ENCODE data around the gene DNAJC15.
A peak's percentile ranks its signal among the peaks of the same experiment; 100 is the strongest.

The DNAJC15 gene

DNA sequence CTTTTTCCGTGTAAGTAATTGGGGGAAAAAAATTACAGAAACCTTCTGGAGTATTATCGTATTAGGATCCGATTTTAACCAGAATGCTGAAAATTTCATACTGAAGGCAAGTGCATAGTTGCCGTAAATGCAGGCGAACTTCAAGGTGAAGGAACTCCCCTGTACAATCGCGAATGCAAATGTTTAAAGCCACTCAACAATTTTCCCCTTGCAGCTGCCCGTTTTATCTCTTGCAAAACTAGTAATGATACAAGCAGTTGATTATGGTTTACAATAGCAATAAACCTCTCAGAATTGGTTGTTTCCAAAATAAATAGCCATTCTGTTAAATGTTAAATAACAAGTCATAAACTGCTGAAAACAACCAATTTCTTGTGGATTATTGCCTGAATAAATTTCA is 105.7 kb downstream of the DNAJC15 start:
- DNase-seq, result no peak

DNA sequence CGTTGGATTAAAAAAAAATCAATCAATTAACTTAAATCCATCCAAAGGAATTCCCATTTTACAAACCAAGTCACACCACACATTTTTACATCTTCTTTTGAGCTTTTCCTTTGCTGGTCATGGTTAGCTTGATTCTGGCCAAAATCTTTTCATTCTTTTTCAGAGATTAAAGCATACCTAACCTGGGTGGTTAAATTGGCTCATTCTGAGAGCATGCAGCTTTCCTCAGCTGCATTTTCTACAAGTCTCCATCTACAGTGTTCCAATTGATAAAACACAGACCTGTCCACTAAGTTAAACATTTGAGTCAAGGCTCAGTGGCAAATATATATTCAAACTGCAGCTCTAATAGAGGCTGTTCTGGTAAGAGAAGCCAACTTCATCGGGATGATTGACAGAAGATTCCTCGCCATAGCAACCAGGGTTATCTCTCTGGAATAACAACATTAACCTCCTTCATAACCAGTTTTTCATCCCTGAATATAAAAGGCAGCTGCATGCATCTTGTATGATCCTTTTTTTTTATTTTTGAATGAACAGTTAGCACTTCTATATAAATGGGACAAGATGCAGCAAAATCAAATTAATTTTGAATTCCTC is 106.2 kb downstream of the DNAJC15 start:
- DNase-seq, result no peak

DNA sequence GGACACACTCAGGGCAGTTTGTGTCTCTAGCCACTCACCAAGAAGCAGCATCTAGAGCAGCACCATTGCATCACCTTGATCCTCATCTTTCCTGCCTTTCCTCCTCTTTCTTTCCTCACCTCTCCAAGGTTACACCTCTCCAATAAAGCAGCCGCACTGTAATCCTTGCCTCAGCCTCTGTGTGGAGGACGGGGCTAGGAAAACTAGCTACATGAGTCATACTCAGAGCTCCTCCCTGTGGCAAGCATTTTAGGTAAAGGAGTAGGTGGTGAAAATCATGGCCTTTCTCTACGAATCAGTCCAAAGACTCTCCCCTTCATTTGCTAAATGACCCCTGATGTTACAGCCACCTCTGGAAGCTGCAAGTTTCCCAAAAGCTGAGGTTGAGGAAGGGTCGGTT is 108.9 kb downstream of the DNAJC15 start:
- no peak for DNase-seq

DNA sequence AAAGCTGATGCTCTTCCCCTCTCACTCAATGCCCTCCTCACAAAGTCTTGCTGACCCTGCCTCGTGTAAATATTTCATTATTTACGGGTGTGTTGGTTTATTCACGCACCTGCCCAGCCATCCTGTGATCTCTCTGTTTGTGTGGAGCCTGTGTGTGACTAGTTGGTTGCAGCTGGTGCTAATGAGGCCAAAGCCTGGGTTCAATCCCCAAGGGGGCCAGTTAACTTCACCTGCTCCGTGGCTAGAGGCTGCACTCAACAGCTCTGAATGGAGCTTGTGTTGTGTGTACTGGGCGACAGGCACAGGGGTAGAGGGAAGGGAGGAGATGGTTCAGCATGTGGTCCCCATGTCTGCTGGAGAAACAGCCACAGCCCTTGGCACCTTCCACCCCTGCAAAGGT is 109.5 kb downstream of the DNAJC15 start:
- no peak for DNase-seq

DNA sequence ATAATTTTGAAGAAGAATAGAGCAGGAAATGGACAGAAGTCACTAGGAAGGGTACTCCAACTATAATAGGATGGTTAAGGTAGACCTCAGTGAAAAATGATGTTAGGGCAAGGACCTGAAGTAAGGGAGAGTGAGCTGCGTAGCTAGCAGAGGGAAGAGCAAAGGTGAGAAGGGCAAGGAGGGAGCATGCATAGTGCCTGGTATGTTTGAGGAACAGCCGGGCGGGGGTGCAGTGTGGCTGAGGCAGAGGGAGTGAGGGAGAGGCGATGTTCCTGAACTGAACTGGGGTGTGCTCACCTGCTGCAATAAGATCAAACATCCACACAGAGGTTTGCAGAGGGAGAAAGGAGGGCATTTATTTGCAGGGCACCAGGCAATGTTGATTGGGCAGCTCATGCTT is 110.4 kb downstream of the DNAJC15 start:
- DNase-seq, result no peak

DNA sequence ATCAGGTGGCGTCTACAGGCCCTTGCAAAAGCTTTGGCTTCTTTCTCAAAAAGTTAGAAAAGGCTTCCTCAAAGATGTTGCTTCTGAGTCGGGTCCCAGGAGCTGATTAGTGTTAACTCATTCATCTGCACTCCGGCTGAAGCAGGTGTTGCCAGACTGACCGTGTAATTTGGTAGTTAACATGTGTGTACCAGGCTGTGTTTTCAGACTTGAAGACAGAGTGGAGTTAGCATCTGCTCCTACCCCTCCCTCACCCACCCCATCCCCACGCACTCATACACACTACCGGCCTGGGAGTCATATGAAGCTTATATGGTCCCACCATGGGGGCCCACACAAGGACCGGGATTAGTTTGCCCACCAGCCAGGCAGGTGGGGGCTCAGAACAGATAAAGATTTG is 111.5 kb downstream of the DNAJC15 start:
- DNase-seq, result no peak

DNA sequence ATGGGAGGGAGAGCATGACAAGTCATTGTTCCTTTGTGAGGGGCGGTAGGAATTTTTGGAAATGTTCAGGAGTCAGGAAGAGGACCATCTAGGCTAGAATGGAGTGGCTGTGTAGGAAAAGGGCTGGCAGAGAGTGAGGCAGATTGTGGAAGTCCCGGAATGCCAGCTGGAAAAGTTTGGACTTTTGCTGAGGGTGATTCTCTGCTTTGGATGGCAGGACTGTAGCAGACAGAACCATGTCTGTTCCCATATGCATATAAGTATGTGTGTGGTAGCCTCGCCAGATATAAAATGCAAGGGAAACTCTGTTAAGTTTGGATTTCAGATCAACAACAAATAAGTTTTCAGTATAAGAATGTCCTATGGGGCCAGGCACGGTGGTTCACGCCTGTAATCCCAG is 112.1 kb downstream of the DNAJC15 start:
- no peak for DNase-seq

DNA sequence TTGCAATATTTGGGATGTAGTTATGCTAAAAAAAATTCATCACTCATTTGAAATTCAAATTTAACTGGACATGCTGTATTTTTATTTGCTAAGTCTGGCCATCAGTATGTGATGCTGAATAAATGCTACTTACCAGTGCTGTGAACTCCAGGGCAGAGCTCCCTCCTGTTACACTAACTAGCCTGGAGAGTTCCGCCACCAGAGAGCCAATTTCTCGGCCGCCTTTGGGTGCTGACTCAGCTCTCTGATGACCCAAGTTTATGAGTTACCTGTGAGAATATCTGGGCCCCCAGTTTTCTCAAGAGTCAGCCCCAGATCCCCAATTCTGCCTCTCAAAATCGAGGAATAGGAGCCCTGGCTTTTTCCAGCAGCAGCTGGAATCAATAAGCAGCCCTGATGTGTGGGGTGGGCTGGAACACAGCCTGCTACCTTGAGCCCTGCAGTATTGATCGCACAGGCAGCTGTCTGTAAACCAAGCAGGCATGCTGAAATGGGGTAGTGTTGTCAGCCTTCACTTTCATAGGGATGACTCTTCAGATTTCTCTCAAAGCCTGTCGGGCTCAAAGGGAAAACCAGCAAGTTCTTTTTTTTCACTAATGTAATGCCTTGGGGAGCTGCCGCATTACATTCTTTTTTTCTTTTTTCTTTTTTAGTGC is 113.7 kb downstream of the DNAJC15 start:
- DNase-seq, result no peak

DNA sequence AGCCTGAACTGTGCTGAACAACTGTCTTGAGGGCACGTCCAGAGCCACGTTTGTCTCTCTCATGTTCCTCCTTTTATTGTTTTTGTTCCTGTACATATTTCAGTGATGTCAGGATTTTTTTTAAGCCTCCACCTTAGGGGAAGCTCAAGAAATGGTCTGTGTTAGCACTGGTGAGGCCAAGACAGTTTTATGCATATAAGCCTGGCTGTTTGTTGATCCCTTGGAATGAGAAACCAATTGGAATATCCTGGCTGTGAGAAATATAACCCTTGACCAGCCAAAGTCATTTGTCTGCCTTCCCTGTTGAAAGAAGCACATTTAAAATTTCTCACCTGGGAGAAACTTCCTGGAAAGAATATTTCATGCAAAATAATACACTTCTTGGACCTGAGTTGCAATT is 115.8 kb downstream of the DNAJC15 start:
- no peak for DNase-seq

DNA sequence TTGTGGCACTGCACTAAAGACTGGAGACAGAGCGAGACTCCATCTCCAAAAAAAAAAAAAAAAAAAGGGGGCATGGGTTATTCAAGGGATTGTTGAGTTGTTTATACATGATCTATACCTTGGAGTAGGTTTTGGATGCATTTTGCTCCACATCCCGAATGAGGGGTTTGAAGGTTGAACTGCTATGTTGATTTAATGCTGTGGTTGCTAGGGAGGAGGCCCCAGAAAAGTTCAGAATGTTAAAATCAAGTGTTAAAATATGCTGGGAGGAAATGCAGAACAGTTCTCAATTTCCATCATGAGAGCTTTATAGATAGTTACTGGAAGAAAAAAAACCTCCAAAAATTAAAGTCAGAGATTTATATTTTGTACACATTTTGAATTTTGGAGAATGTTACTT is 116.5 kb downstream of the DNAJC15 start:
- no peak for DNase-seq

DNA sequence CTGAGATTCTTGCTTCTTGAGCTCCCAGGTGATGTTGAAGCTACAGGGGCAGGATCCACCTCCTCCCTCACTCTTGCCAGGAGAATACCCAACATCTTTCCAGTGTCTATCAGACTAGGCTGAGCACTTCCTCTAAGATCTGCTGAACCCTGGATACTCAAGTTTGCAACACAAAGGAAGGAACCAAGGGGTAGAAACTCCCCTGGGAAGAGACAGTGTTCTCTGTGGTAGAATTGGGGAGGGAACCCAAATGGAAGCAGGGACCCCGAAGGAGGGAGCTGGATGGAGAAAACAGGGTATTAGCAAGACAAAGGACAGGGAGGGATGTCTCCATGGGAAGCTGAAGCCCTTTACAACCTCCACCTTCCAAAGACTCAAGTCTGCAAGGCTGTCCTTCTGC is 117.6 kb downstream of the DNAJC15 start:
- no peak for DNase-seq

DNA sequence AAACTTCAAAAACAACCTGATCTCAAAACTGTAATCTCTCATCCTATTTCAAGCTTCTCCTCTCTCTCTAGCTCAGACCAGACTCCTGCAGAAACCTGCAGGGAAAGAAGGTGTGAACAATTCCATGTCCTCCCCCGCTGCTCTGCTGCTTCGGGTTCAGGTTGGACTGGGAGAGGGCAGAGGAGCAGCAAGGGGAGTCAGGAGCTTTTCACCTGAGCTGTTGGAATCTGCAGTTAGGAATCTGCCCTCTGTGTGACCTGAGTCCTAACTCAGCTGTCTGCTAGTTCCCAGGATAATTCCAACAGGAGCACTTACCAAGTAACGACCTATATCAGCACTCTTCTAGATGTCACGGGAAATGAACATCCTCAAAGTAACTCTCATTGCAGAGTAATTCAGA is 118.3 kb downstream of the DNAJC15 start:
- DNase-seq, result no peak

DNA sequence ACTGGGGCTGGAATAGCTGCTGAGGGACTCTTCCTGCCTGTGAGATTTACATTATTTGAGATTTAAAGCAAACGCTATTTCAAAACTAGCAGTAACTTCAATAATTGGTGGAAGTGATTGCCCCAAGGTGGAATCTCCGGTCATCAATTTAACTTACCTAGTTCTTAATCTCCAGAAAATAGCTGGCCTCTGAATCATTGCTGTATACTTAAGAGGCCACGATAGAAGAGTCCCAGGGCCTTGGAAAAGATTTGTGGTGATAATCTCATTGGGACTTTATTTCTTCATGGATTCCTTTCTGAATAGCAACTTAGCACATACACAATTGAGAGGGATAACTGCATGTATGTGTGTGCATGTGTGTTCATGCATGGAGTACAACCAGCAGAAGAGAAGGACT is 120.2 kb downstream of the DNAJC15 start:
- DNase-seq, result no peak

DNA sequence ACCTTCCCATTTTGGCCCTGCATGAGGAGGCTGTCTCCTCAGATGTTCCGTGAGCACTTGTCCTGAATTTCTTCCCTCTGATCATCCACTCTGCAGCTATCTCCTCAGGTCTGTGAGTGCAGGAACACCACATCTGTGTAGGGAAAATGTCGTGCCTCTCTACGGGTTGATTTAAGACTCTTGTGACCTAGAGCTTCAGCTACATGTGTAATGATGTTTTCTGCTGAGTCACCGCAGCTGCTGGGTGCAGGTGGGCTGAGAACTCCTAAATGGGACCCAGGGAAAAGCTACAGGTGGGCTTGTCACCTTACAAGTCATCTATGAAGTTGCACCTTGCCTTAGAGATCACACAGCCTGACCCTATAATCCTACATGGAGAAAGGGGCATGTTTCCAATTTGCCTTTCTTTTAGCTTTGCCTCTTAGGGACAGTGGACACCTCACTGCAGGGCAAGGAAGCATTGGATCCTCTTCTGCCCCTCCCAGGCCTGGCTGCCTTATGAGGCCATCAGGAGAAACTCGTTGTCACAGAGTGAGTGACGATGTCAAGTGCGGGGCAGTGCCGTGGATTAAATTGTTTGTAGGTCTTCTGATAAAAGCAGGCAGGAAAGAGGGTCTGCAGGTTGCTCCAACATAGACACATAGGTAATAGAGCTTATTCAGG is 122.3 kb downstream of the DNAJC15 start:
- DNase-seq, result no peak

DNA sequence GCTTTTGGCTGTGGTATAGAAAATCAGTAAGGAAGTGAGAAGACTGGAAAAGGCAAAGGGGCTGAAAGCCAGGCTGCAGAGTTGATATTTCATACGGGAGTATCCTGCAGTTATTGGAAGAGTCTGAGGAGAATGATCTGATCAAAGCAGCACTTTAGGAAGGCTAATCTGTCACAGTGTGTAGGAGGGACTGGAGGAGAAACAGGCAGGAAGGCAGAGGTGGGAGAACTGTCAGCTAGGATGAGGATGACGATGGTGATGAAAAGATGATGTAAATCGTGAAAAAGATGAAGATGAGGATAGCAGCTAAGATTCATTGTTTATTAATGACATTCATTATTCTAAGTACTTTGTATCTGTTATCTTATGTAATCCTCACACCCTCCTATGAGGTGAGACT is 123.0 kb downstream of the DNAJC15 start:
- no peak for DNase-seq

DNA sequence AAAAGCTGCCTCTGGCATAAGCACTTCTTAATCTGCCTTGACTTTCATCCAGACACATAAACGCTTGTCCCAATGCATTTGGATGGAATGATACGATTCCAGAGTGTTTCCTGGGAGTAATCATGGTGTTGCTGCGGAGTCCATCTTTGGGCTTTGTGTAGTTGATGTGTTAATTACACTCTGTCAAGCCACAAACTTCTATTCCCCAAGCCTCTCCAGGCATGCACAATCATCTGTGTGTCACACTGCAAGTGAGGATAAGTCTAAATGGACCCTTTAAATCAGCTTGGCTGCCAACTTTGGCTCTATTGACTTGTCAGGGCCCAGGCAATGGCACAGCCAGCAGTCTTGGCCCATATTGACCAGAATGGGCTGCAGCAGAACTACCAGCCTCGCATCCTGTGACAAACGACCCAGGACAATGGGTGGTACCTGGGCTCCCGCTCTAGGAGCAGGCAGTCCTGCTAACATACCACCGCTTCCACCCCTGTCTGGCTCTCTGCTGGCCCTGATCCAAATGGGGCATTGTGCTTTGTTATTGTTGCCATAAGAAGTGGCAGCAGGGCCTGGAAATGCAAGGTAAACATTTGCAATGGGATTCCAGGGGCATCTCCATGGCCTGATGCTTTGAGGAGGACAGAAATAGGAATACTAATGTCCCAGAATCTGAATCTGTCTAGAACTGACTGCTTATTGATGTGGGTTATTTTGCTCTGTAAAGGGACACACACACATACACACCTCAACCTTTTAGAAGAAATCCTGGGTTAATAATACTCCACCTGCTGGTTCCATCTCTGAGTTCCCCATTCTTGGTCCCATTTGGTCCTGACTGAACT is 127.2 kb downstream of the DNAJC15 start:
- DNase-seq, result peak; percentile 38

DNA sequence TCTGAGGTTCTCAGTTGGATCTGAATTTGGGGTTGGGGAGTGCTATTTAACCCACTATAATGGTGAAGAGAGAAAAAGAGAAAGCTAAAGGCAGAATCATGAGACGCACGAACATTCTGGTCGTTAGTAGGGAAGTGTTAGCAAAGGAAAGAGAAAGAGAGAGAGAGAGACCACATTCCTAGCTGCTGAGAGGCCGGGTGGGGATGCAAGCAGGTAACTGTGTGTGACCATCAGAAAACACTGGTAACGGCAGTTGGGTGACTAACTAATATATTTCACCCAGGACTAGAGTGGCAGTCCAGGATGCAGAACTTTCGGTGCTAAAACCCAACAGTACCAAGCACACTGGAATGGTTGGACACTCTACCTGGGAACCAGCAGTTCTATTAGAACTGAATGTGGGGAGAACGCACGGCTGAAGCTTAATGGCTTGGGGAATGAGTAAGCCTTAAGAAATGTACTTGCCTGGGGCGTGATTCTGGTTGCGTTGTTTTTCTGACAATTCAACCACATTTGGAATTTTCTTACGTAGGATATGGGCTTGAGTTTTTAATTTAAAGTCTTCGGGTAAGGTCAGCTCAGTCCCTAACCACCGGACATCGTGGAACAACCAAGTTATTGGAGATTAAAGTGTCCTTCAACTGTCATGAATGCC is 130.2 kb downstream of the DNAJC15 start:
- no peak for DNase-seq

DNA sequence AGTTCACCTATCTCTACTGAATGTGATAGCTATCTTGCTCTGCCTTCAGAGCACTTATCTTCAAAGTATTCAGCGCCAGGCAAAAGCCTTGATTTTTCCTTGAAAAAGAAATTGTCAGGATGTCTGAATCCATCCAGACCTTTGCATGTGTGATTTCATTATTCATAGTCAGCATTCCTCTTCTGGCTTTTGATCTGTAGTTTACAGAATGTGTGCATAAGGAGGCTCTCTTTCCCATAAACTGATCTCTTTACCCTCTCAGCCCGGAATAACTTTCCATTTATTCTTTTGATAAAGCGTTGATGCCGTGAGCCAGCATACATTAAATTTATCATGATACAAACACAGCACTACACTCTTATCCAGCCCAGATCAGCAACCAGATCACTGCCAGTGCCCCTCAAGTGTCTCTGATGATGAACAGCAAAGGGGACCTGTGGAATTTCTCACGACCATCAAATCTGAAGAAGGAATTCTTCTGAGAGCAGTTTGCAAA is 130.8 kb downstream of the DNAJC15 start:
- no peak for DNase-seq

DNA sequence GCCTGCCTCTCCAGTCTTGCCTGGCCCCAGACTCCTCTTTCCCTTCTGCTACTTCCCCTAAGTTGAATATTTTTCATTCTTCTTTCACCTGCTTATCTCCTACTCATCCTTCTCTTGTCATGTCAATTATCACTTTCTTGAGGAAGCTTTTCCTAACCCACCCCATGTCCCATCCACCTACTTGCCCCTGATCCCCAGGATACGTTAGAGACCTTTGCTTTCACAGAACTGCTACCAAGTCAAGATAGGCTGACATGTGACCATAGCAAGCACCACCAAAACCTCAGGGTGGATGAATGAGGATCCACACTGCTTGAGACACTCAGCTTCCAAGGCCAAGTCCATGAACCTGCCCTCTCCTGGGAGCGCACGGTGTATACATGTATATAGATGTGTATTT is 131.5 kb downstream of the DNAJC15 start:
- no peak for DNase-seq

DNA sequence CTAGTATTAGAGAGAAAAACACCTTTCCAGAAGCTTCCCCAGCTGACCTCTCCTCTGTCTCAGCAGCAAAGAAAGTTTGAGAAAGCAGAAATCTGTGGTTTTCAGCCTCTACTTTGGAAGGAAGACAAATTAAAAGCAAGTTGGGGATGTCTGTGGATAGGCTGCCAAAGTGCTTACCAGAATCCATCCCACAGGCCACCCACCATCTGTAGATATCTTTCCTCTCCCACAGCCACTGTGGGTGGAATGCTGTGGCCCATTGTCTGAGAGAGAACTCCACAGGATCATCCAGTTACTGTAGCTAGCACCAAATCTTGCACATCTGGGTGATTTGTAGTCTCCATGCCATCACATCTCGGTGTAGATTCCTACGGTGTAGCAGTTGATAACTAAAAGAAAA is 133.5 kb downstream of the DNAJC15 start:
- no peak for DNase-seq

DNA sequence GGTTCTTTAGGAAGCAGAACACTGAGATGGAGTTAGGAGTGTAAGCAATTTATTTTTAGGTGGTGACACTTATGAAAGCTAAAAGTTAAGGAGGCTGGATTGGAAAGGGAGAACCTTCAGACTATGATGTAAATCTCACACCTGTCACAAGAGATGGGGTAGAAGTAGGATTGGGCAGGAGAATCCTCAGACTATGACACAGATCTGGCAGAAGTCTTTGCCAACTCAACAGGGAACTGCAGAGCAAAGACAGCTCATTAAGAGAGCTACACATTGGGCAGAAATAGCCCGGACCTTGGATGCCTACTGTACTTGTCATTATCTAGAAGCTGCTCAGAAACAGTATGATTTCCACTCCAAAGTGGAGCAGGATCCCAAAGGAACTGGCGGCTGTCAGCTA is 134.4 kb downstream of the DNAJC15 start:
- no peak for DNase-seq

DNA sequence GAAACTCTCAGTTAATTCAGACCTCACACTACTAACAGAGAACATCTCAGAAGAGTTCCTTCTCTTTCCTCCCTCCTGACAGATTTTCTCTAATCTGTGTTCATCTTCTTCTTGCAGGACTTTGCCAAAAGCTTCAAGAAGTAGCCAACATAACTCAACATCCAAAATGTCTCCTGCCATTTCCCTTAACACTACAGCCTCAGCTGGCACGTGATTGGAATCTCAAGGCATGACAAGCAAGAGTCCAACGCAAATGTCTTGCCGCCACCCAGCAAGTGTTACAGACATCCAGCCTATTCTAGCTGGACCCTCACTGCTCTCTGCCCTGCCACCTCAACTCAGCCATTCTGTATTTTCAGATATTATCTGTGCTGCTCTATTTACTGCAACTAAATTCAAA is 135.1 kb downstream of the DNAJC15 start:
- DNase-seq, result no peak

DNA sequence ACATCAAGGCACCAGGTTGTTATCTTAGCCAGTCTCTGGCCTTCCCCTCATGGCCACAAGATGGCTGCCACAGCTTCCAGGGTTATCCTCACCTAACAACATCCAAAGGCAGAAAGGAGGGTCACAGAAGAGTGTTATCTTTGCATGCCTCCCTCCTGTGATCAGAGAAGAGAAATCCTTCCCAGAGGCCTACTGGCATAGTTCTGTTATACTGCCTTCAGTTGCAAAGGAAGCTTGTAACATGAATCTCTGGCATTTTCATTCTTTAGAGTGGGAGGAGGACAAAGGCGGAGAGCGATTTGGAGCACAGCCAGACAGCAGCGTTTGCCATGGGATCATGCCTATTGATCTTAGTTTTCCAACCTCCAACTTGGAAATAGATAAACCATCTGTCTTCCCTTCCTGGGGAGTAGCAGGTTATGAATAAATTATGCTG is 135.7 kb downstream of the DNAJC15 start:
- no peak for DNase-seq
